Measurements from ENCODE around the gene PPP1CC.
"Not testable (repeated sequence)": the region's sequence is repeated elsewhere in the genome, so short reads cannot be mapped to it uniquely, and the experiment has no call there.

The PPP1CC gene

GRCh38 chr12:110726708-110727369 is 15.9 kb downstream of the PPP1CC start:
- in situ Hi-C loops (cut with MboI; ENCODE audit: low sequenced_read_pairs): no loop called here

DNA sequence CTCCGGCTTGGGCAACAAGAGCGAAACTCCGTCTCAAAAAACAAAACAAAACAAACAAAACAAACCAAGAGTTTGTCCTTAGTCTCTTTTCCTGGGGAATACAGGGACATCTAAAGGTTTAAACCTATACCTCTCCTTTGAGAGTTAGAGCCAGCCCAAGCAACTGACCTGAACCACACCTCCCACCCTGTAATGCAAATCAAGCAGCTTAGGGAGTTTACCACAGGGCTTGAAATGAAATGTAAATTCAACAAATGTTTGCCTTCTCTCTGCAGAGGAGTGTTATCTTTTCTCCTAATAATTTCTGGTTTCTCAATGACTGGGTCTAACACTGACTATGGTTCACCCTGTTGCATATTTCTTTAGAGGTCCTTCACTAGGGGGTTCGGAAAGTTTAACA is 16.7 kb downstream of the PPP1CC start:
- in situ Hi-C loops (cut with MboI; ENCODE audit: low sequenced_read_pairs): no loop called here

DNA sequence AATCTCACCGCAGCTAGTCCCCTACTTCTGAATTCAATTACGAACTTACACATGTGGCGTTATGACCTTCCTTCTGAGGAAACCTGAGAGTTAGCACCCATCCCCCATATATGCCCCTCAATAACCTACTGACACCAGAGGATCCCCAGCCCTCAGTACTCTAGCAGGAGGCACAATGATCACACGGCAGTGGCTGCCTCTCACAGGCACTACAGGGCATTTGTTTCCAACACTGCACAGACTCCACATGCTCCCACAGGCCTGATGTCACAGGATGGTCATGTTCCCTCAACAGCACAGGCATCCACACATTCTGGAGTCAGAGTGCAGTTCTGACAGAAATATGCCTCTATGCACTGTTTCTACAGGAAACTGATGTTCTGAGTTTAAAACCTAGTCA is 17.4 kb downstream of the PPP1CC start:
- in situ Hi-C loops (cut with MboI; ENCODE audit: low sequenced_read_pairs): no loop called here

- in situ Hi-C loops (cut with MboI; ENCODE audit: low sequenced_read_pairs): not testable (repeated sequence)
Measured at GRCh38 chr12:110722892-110723291, 19.8 kb downstream of the PPP1CC start.

DNA sequence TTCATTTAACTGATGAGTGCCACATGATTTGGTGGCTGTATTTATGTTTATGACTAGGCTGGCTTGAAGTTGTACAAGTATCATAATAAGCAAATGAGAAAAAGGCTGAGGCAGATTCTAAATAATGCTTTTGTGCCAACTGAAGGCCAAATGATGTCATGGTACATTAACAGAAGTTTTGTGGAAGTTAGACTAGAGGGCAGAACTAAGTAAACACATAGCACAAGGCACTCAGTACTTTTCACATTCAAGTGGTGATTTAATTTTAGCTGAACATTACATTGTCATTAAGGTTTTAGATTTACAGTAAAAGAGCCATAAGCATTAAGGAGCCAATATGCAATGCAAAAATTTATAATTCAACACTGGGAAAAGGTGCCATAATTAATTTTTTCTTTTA is 21.1 kb downstream of the PPP1CC start:
- in situ Hi-C loops (cut with MboI; ENCODE audit: low sequenced_read_pairs): no loop called here

DNA sequence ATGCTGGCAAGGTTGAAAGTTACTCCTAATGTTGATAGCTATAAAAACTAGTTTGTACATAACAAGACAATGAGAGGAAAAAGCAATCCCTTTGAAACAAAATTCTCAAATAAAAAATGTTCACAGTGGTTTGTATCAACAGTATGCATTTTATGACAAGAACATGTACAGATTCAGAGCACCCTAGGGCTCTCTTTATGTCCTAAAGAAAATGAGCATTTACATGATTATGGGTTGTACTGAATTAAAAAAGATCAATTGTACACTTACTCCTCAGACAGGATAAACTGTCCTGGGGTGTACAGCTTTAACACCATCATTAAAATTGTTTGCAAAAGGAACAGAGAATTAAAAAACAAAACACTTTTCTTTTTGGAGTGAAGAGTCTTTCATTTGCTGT is 22.2 kb downstream of the PPP1CC start:
- in situ Hi-C loops (cut with MboI; ENCODE audit: low sequenced_read_pairs): no loop called here

- in situ Hi-C loops (cut with MboI; ENCODE audit: low sequenced_read_pairs): no loop called here
Measured at GRCh38 chr12:110718222-110718908, 24.3 kb downstream of the PPP1CC start.

GRCh38 chr12:110717037-110717436 is 25.7 kb downstream of the PPP1CC start:
- in situ Hi-C loops (cut with MboI; ENCODE audit: low sequenced_read_pairs): no loop called here

DNA sequence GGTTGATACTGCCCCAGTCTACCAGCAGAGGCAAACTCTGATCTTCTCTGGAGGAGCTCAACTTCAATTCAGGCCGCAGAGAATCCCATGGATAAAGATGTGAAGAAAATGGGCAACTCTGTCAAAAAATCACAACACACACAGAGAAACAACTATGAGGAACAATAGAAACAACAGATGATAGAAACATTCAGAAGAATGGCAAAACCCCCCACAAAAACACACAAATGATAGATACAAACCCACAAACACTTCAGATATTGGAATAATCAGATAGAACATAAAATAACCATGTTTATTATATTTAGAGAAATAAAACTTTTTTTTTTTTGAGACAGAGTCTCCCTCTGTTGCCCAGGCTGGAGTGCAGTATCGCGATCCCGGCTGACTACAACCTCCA is 33.8 kb downstream of the PPP1CC start:
- in situ Hi-C loops (cut with MboI; ENCODE audit: low sequenced_read_pairs): no loop called here

GRCh38 chr12:110705309-110705708 is 37.4 kb downstream of the PPP1CC start:
- in situ Hi-C loops (cut with MboI; ENCODE audit: low sequenced_read_pairs): no loop called here

- in situ Hi-C loops (cut with MboI; ENCODE audit: low sequenced_read_pairs): no loop called here
Measured at GRCh38 chr12:110704750-110705149, 37.9 kb downstream of the PPP1CC start.

GRCh38 chr12:110704231-110704630 is 38.5 kb downstream of the PPP1CC start:
- in situ Hi-C loops (cut with MboI; ENCODE audit: low sequenced_read_pairs): no loop called here

- in situ Hi-C loops (cut with MboI; ENCODE audit: low sequenced_read_pairs): no loop called here
Measured at GRCh38 chr12:110702081-110702480, 40.6 kb downstream of the PPP1CC start.

GRCh38 chr12:110699591-110700445 is 42.9 kb downstream of the PPP1CC start:
- in situ Hi-C loops (cut with MboI; ENCODE audit: low sequenced_read_pairs): no loop called here

DNA sequence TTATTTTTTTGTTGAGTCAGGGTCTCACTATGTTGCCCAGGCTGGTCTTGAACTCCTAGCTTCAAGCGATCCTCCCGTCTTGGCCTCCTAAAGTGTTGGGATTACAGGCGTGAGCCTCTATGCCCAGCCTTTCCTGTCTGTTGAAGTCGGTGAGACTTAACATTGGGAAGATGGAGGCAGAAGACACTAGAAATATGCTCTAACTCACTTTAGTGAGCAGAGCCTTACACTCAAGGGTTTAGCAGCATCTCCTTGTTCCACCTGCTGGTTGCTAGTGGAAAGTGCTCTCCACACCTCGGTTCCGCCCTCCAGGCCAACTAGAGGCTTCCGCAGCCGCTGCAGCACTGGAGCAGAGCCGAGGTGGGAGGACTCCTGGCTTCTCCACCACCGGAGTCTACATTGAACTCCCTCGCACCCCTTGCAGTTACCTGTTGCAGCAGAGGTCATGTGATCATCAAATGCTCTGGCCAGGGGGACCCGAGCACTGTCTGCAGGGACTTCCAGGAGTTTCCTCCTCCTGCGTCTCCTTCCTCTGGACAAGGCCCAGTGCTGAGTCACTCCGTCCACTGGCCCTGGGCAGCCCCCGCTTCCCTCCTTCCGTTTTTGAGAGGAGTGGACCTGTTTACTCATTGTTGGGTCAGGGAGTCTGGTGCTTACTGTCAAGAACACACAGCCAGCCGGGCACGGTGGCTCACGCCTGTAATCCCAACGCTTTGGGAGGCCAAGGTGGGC is 44.4 kb downstream of the PPP1CC start:
- in situ Hi-C loops (cut with MboI; ENCODE audit: low sequenced_read_pairs): no loop called here

DNA sequence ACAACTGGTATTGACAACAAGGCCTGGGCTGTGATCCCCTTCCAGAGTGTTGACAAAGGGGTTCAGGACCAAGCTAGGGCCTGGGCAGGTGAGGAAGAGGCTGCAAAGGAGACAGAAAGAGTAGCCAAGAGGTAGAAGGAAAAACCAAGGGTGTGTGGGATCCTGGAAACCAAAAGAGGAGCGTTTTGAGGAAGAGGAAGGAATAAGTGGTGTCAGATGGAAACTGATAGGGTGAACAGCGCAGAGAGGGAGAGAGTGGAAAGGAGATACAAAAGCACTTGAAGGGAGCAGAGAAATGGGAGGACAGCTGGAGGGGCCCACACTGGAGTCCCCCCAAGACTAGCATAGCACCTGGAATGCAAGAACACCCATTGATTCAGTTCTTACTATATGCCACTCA is 45.5 kb downstream of the PPP1CC start:
- in situ Hi-C loops (cut with MboI; ENCODE audit: low sequenced_read_pairs): no loop called here

GRCh38 chr12:110696283-110696682 is 46.4 kb downstream of the PPP1CC start:
- in situ Hi-C loops (cut with MboI; ENCODE audit: low sequenced_read_pairs): no loop called here

DNA sequence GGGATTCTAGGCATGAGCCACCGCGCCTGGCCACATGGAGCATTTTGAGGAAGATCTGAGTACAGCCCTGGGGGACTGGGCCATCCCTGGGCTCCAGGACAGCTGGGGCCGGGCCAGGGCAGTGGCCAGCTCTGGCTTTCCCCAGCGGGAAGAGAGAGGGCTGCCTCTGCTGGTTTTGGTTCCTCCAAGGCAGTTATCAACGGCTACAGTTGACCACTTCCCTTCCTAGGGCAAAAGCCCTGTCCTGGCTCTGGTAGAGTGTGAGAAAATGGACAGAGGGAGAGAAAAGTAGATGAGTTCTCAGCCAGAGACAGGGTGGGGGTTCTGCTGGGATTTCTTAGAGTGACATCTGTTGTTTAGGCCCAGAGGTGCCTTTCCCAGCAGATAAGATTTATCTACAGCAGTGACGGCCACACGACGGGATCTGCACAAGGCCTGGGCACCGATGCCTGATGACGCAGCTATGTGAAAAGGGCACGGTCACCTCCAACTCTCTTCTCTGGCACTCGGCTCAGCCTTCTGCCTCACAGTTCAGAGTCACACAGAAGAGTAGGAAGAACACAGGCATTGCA is 48.3 kb downstream of the PPP1CC start:
- in situ Hi-C loops (cut with MboI; ENCODE audit: low sequenced_read_pairs): no loop called here

- in situ Hi-C loops (cut with MboI; ENCODE audit: low sequenced_read_pairs): no loop called here
Measured at GRCh38 chr12:110693731-110694130, 49.0 kb downstream of the PPP1CC start.

DNA sequence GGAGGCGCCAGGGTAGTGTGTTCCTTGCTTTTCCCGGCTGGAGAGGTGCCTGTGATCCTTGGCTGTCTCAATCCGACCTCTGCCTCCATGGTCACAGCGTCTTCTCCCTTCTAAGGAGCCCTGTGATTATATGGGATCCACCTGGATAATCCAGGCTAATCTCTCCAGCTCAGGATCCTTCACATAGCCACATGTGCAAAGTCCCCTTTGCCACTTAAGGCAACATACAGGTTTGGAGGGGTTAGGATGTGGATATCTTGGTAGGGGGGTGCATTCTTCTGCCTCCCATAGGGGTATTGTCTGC is 52.6 kb downstream of the PPP1CC start:
- in situ Hi-C loops (cut with MboI; ENCODE audit: low sequenced_read_pairs): no loop called here
